ENCODE results near the gene GNAQ.

DNA sequence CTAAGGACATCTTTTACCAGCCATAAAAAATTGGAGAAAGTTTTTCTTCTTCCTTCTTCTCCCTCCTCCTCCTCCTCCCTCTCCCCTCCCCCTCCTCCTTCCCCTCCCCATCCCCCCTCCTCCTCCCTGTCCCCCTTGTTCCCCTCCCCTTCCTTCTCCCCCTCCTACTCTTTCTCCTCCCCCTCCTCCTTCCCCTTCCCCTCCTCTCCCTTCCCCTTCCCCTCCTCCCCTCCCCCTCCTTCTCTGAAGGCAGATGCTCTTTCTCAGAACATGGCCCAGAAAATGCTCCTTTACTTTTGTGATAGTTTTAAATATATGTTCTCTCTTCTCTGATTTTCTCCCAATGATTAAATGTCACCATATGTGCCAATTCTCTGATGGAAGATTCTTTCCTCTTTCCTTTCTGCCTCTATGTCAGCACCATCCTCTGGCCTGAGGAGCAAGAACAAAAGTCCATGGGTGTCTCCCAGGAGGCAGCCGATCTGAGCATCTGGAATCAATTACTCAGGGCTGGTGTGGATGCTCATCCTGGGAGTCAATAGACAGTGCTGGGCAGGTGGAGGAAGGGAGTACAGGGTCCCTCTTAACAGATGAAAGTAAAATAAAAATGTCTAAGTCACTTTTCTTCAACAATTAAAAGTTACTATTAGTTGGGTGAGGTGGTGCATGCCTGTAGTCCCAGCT, 320.5 kb downstream of the GNAQ start:
- TF ChIP-seq POLR2AphosphoS5 (IDR thresholded peaks at IDR 0.05; ENCODE audit: low read depth, low read length) (no peak), SIN3A (IDR thresholded peaks at IDR 0.05; ENCODE audit: borderline replicate concordance, insufficient read depth, low read length) (no peak), TAF1 (IDR thresholded peaks at IDR 0.05; ENCODE audit: borderline replicate concordance, insufficient read depth, low read length) (no peak)

All from PFSK-1 (cell line).